NOMO-1 (cell line): ENCODE results near the gene TMTC2.

ENCODE experiments used
- DNase-seq, 2 experiments: peaks; one replicate each; lab custom pipeline; 2025; ENCODE audit not compliant: unreplicated experiment in 2 of 2; lab: John Stamatoyannopoulos, UW

TMTC2 gene

DNA sequence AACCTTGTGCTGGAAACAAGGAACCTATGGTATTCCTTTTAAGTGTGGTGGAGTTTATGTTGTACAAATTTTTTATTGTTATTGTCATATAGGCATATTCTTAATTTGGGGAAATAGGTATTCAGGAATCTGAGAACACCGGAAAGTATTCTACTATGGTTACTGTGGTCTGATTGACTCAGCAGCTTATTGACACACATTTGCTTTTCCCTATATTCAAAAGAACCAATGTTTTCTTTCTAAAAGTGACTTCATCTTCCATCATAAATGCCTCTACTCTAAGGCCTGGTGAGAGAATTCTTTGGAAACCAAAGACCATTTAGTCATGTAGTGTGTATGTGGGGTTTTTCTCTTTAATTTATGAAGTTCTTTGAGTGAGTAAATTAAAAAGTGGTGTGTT, 474.8 kb downstream of the TMTC2 start:
- no peak for DNase-seq

DNA sequence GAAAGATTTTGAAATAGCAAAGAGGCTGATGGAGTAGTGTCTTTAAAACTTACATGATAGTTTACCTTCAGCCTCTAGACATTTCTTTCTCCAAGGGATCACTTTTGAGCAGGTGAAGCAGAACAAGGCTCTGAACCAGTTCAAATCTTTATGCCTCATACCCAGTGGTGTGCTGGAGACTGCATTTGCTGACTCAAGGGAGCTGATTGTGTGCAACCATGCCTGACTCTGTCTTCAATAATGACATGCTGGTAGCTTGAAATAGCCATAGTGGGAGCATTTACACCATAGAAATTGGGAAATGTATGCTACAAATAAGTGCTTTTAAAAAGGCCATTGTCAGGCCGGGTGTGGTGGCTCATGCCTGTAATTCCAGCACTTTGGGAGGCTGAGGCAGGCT, 482.0 kb downstream of the TMTC2 start:
- DNase-seq = no peak

DNA sequence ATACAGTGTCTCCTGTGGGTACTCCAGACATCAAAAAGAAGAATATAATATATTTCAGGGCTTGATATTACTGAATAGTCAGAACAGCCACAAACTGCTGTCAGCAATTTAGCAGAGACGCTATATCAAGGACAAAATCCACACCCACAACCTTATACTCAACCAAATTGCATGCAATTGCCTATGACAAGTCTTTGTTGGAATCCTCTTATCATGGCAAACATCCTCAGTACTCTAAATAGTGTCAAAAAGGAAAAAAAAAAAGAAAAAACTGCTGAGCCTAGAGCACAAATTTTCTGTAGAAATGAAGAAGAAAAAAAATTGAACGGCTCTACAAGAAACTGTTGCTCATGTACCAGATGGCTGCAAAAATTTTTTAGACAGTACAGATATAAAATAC, 485.7 kb downstream of the TMTC2 start:
- DNase-seq = no peak

DNA sequence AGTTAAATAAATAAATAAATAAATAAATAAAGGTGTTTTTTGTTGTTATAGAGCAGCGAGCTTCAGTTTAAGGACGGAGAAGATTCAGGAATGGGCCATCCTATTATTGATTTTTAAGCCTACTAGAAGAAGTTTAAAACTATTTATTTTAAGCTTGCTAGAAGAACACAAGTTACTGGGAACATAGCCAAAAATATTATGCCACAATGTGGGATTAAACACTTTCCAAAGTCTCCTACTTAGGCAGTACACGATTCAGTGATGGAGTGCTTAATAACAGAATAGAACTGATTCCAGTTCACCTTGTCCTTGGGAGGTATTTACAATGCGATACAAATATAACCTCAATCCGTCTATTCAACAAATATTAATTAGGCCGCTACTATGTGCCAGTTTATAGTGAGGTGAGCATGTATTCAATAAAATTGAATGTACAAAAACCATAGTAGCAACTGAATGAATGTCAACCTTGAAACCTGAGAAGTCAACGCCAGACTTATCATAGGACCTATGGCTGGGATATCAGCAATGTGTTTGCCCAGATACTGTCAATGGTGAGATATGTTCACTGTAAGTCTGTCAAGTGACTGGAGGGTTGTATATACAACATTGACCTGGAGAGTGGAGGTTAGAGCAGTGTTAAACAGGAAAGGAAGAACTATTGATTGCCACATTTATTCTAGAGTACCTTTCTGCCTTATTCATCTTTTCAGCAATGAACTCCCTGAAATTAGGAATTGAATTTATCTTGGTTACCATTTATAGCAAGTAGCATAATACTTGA, 486.4 kb downstream of the TMTC2 start:
- no peak for DNase-seq

DNA sequence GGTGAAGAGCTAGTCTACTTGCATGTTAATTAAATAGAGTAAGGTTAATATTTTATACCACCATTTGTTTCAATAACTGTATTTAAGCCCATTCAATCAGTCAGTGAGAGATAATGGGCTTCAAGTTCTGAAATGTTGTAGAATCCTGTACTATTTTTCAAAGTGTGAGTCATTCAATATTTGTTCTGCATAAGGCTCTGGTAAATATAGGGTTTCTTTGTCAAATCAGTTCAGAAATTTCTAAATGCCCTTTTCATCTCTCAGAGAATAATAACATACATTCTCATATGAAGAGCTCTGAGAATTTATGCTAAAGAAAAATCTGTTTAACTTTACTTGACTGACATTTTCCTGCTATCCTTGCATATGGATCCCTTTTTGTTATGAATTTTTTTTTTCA, 493.3 kb downstream of the TMTC2 start:
- DNase-seq = no peak

DNA sequence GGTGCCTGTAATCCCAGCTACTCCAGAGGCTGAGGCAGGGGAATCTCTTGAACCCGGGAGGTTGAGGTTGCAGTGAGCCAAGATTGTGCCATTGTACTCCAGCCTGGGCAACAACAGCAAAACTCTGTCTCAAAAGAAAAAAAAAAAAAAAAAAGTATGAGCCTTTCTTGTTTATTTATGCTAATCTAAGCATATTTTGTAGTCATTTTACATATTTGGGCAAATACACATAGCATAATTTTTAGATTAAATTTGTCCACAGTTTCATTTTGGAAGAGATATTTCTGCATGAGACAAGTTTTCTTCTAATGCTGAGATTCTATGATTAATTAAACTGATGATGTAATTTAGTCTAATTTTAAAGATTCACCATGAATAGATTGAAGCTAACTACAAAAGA, 494.4 kb downstream of the TMTC2 start:
- no peak for DNase-seq

DNA sequence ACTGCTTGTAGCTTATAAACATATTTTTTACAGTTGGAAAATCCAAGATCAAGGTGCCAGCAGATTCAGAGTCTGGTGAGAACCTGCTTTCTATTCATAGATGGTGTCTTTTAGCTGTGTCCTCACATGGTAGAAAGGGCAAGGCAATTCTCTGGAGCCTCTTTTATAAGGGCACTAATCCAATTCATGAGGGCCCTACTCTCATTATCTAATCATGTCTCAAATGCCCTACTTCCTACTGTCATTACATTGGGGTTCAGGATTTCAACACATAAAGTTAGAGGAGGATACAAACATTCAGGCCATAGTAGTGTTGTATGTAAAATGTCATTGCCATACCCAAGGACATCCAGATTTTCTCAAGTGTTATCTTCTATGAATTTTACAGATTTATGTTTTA, 496.4 kb downstream of the TMTC2 start:
- no peak for DNase-seq
